Measurements from ENCODE around the gene MBD3L1. TPM values are rescaled to one million over a fixed set of nuclear protein-coding genes. Genes with fewer than 3 reads are reported as not detected.

MBD3L1 gene
- total and polyA plus RNA-seq, 12 donors, result not detected

DNA sequence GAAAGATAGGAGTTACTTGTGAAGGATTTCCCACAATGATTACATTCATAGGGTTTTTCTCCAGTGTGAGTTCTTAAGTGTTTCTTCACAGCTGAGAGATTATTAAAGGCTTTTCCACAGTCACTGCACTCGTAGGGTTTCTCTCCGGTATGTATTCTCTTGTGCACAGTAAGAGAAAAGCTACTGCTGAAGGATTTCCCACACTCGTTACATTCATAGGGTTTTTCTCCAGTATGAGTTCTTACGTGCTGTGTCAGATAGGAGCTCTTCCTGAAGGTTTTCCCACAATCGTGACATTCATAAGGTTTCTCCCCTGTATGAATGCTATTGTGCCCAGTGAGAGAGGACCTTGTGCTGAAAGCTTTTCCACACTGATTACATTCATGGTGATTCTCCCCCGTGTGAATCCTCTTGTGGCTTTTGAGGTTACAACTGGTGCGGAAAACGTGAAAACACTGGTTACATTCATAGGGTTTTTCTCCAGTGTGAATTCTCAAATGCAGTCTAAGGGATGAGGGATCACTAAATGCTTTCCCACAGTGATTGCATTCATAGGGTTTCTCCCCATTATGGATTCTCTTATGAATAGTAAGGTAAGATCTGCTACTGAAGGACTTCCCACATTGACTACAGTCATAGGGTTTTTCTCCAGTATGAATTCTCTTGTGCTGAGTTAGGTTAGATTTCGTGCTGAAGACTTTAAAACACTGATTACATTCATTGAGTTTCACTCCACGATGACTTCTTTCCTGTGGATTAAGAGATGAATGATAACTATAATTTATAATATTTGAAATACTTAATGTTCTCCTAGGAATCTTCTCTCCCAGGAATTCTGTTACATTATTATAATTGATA, 20.6 kb upstream of the MBD3L1 start:
- DNase-seq, result no peak
- Histone ChIP-seq H3K27ac (no peak overlapping the region), H3K36me3 (replicated peaks in 1 of 2) (peaks cover 5 to 40% of the 10 kb centered on the region in 2 donors), H3K4me3 (peak overlapping the region in 1 of 4 donors; percentile 3), H3K9me3 (replicated peaks in 1 of 3) (peaks cover 19 to 88% (median 51%) of the 10 kb centered on the region in 3 donors), H3K4me1 (replicated peaks in 1 of 2) (no peaks in the 10 kb centered on the region), H3K27me3 (no peaks in the 10 kb centered on the region)
- WGBS, 4 donors, result 97 to 98% (median 97%) methylated on average over 10 of the region's 10 CpGs
- TF ChIP-seq POLR2A (IDR thresholded peaks at IDR 0.05) (no peak), CTCF (IDR thresholded peaks at IDR 0.05) (no peak)
- intact Hi-C loops (cut with DNase I), result no loop called here

DNA sequence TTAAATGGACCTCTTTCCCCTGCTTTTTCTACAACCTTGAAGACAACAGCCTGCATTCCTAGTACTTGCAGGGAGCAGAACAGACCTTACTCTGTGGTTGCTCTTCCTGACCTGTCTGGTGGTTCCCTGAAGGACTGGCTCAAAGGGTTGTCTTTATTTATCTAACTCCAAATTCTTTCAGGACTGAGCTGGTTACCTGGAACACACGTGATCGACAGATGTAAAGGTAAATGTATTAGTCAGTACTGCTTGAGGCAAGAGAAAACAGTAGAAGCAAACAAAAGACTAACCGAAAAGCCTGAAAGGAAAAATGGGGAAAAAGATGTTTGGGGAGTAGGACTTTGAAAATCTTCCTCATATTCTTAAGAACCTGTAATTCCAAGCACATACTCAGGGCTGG, 18.0 kb upstream of the MBD3L1 start:
- peaks cover 19 to 87% (median 64%) of the 10 kb centered on the region in 3 donors for H3K9me3 ChIP-seq (replicated peaks in 1 of 3)
- TF ChIP-seq CTCF (IDR thresholded peaks at IDR 0.05) (no peak), POLR2A (IDR thresholded peaks at IDR 0.05) (no peak)
- WGBS, 4 donors, result 95 to 100% (median 97%) methylated on average over 3 of the region's 3 CpGs
- H3K4me1 ChIP-seq (replicated peaks in 1 of 2), result no peaks in the 10 kb centered on the region
- peak overlapping the region in 1 of 4 donors; percentile 26 for H3K4me3 ChIP-seq
- H3K36me3 ChIP-seq (replicated peaks in 1 of 2), result peaks cover 5 to 54% of the 10 kb centered on the region in 2 donors
- intact Hi-C loops (cut with DNase I), result no loop called here
- no peaks in the 10 kb centered on the region for H3K27me3 ChIP-seq
- H3K27ac ChIP-seq, result no peak overlapping the region
- no peak for DNase-seq

- no peak for DNase-seq
- intact Hi-C loops (cut with DNase I), result no loop called here
- TF ChIP-seq POLR2A (IDR thresholded peaks at IDR 0.05) (no peak), CTCF (IDR thresholded peaks at IDR 0.05) (no peak)
- Histone ChIP-seq H3K27me3 (no peaks in the 10 kb centered on the region), H3K36me3 (replicated peaks in 1 of 2) (peaks cover 5 to 70% of the 10 kb centered on the region in 2 donors), H3K4me1 (replicated peaks in 1 of 2) (no peaks in the 10 kb centered on the region), H3K4me3 (peak overlapping the region in 1 of 4 donors; percentile 17), H3K27ac (no peak overlapping the region), H3K9me3 (replicated peaks in 1 of 3) (peaks cover 13 to 71% (median 52%) of the 10 kb centered on the region in 3 donors)
- 91 to 100% (median 98%) methylated on average over 2 of the region's 2 CpGs for WGBS, 4 donors
Measured at GRCh38 chr19:8815780-8816179, 16.4 kb upstream of the MBD3L1 start.

GRCh38 chr19:8820234-8820633, 11.9 kb upstream of the MBD3L1 start:
- intact Hi-C loops (cut with DNase I), result no loop called here
- TF ChIP-seq CTCF (IDR thresholded peaks at IDR 0.05), result no peak
- TF ChIP-seq POLR2A (IDR thresholded peaks at IDR 0.05), result no peak
- peaks cover 0 to 29% (median 14%) of the 10 kb centered on the region in 3 donors for H3K9me3 ChIP-seq (replicated peaks in 1 of 3)
- no peak overlapping the region for H3K4me3 ChIP-seq
- no peaks in the 10 kb centered on the region for H3K4me1 ChIP-seq (replicated peaks in 1 of 2)
- H3K27me3 ChIP-seq, result no peaks in the 10 kb centered on the region
- DNase-seq, result no peak
- H3K36me3 ChIP-seq (replicated peaks in 1 of 2), result peaks cover 0 to 80% of the 10 kb centered on the region in 2 donors
- 95 to 99% (median 99%) methylated on average over 3 of the region's 3 CpGs for WGBS, 4 donors
- H3K27ac ChIP-seq, result no peak overlapping the region
